H1 (cell line): ENCODE data around the gene APOBEC3C. TPM values are rescaled to one million over a fixed set of nuclear protein-coding genes. Genes with fewer than 3 reads are reported as not detected.
A peak's percentile ranks its signal among the peaks of the same experiment; 100 is the strongest.

Experiments
- CTCF ChIA-PET: fragments of 300-600 bp; sonication (Branson Sonifier 250); formaldehyde crosslinking; loops from one replicate; lab custom pipeline; 2021; ENCODE audit not compliant: partially characterized antibody; lab: Charles Lee
- POLR2A ChIA-PET: fragments of 300-600 bp; sonication (Branson Sonifier 250); formaldehyde crosslinking; loops from one replicate; lab custom pipeline; 2021; ENCODE audit warnings: inconsistent platforms; ENCODE audit not compliant: partially characterized antibody; lab: Charles Lee
- DNase-seq, 2 experiments: peaks; one replicate each; pipeline versions ENCODE4 v3.0.0 to v3.0.0-alpha.2; 2010 to 2022; ENCODE audit warnings: low spot score in 2 of 2, low read depth in 1 of 2, mixed read lengths in 1 of 2
- FAIRE-seq: peaks from 2 replicates; lab custom pipeline; 2011; peaks lifted over from hg19 to GRCh38; lab: Jason Lieb, UNC
- H2AFZ ChIP-seq: 2 replicates; pipeline ENCODE4 v1.8.1; 2012; ENCODE audit warnings: low read length, inconsistent platforms
- H2AK5ac ChIP-seq: 2 replicates; pipeline ENCODE4 v1.6.1; 2013; ENCODE audit warnings: low read depth, low read length
- H2BK120ac ChIP-seq: replicated peaks from 2 replicates; pipeline ENCODE3; 2013; ENCODE audit warnings: low read depth, low read length, inconsistent platforms
- H2BK12ac ChIP-seq: 2 replicates; pipeline ENCODE4 v1.6.1; 2013; ENCODE audit warnings: low read depth, low read length
- H2BK15ac ChIP-seq: 2 replicates; pipeline ENCODE4 v1.6.1; 2013; ENCODE audit warnings: low read length
- H2BK20ac ChIP-seq: 2 replicates; pipeline ENCODE4 v1.6.1; 2013; ENCODE audit warnings: low read length
- H2BK5ac ChIP-seq: 2 replicates; pipeline ENCODE4 v1.6.1; 2013; ENCODE audit warnings: low read depth, low read length
- H3K14ac ChIP-seq: 2 replicates; pipeline ENCODE4 v1.6.1; 2013; ENCODE audit warnings: inconsistent platforms; ENCODE audit not compliant: insufficient read length
- H3K18ac ChIP-seq: 2 replicates; pipeline ENCODE4 v1.6.1; 2013; ENCODE audit warnings: low read length; ENCODE audit errors: extremely low read depth
- H3K23ac ChIP-seq: 2 replicates; pipeline ENCODE4 v1.6.1; 2013; ENCODE audit warnings: inconsistent platforms; ENCODE audit not compliant: insufficient read length
- H3K23me2 ChIP-seq: 2 replicates; pipeline ENCODE4 v1.6.1; 2013; ENCODE audit warnings: low read depth, low read length
- H3K27ac ChIP-seq: 2 replicates; pipeline ENCODE4 v1.6.1; 2011; ENCODE audit warnings: low read depth, low read length, inconsistent platforms
- H3K27me3 ChIP-seq, 4 experiments: replicated peaks in 1 of 4; 1 replicate in 1 of 4; 2 replicates in 3 of 4; pipeline versions ENCODE4 v1.6.1 to v1.8.1; 2011 to 2013; ENCODE audit warnings: low read length in 3 of 4, mild to moderate bottlenecking in 3 of 4, inconsistent platforms in 2 of 4, mixed read lengths in 2 of 4, moderate library complexity in 1 of 4; ENCODE audit not compliant: control insufficient read depth in 3 of 4, insufficient read depth in 3 of 4; ENCODE audit errors: extremely low read depth in 1 of 4
- H3K36me3 ChIP-seq, 4 experiments: 2 replicates each; pipeline versions ENCODE4 v1.6.1 to v1.8.1; 2011 to 2013; ENCODE audit warnings: mild to moderate bottlenecking in 4 of 4, low read length in 3 of 4, moderate library complexity in 2 of 4, control low read depth in 1 of 4, inconsistent platforms in 1 of 4; ENCODE audit not compliant: insufficient read depth in 4 of 4, control insufficient read depth in 2 of 4
- H3K4ac ChIP-seq: replicated peaks from 2 replicates; pipeline ENCODE3; 2013; ENCODE audit warnings: low read length, low read depth, mixed read lengths, inconsistent platforms; ENCODE audit not compliant: insufficient read length
- H3K4me1 ChIP-seq, 4 experiments: replicated peaks in 1 of 4; 1 replicate in 1 of 4; 2 replicates in 3 of 4; pipeline versions ENCODE4 v1.6.1 to v1.8.1; 2011 to 2013; ENCODE audit warnings: low read length in 3 of 4, inconsistent platforms in 2 of 4, mixed read lengths in 1 of 4; ENCODE audit not compliant: insufficient read depth in 4 of 4, control insufficient read depth in 3 of 4
- H3K4me2 ChIP-seq, 2 experiments: 2 replicates each; pipeline versions ENCODE4 v1.6.1 to v1.8.1; 2011 to 2013; ENCODE audit warnings: low read depth in 2 of 2, low read length in 2 of 2, control low read depth in 1 of 2, inconsistent platforms in 1 of 2, mild to moderate bottlenecking in 1 of 2; ENCODE audit not compliant: insufficient read depth in 1 of 2
- H3K4me3 ChIP-seq, 4 experiments: fragments of 200-600, 300-600 bp in 1 of 4; sonication (generic), shearing (Covaris generic), sonication (Bioruptor Twin) in 1 of 4; 2 replicates each; pipeline versions ENCODE4 v1.5.1 to v1.8.1; 2011 to 2016; ENCODE audit warnings: low read length in 4 of 4, low read depth in 3 of 4, control low read depth in 2 of 4, inconsistent platforms in 2 of 4, mild to moderate bottlenecking in 2 of 4, mixed read lengths in 1 of 4, moderate library complexity in 1 of 4; ENCODE audit not compliant: insufficient read depth in 2 of 4; ENCODE audit errors: extremely low read depth in 1 of 4
- H3K56ac ChIP-seq: replicated peaks from 2 replicates; pipeline ENCODE3; 2013; ENCODE audit warnings: low read depth, mild to moderate bottlenecking, mixed read lengths, low read length, inconsistent platforms; ENCODE audit not compliant: insufficient read length
- H3K79me1 ChIP-seq: 2 replicates; pipeline ENCODE4 v1.6.1; 2013; ENCODE audit warnings: low read depth, low read length, control low read depth
- H3K79me2 ChIP-seq, 2 experiments: 2 replicates each; pipeline versions ENCODE4 v1.6.1 to v1.8.1; 2012 to 2013; ENCODE audit warnings: low read length in 2 of 2, mild to moderate bottlenecking in 2 of 2, inconsistent platforms in 1 of 2; ENCODE audit not compliant: insufficient read depth in 2 of 2, control insufficient read depth in 1 of 2
- H3K9ac ChIP-seq, 4 experiments: replicated peaks in 1 of 4; 1 replicate in 1 of 4; 2 replicates in 3 of 4; pipeline versions ENCODE4 v1.6.1 to v1.8.1; 2011 to 2013; ENCODE audit warnings: low read depth in 3 of 4, low read length in 3 of 4, control low read depth in 2 of 4, mild to moderate bottlenecking in 2 of 4, moderate library complexity in 2 of 4, inconsistent platforms in 1 of 4; ENCODE audit errors: extremely low read depth in 1 of 4
- H3K9me3 ChIP-seq, 2 experiments: 2 replicates each; pipeline versions ENCODE4 v1.6.1 to v1.8.1; 2012 to 2013; ENCODE audit warnings: mild to moderate bottlenecking in 2 of 2, moderate library complexity in 2 of 2, control low read depth in 1 of 2, inconsistent platforms in 1 of 2, low read depth in 1 of 2, low read length in 1 of 2, mixed read lengths in 1 of 2; ENCODE audit not compliant: insufficient read depth in 2 of 2
- H4K20me1 ChIP-seq, 2 experiments: replicated peaks in 1 of 2; 2 replicates each; pipeline versions ENCODE3 to v1.8.1; 2011 to 2013; ENCODE audit warnings: inconsistent platforms in 2 of 2, low read length in 2 of 2, mild to moderate bottlenecking in 1 of 2; ENCODE audit not compliant: insufficient read depth in 2 of 2, control insufficient read depth in 1 of 2
- H4K5ac ChIP-seq: 2 replicates; pipeline ENCODE4 v1.6.1; 2013; ENCODE audit warnings: low read length, low read depth, mixed read lengths, inconsistent platforms; ENCODE audit not compliant: insufficient read length
- H4K8ac ChIP-seq: 2 replicates; pipeline ENCODE4 v1.8.0; 2013; ENCODE audit warnings: mild to moderate bottlenecking, moderate library complexity, low read length, inconsistent platforms; ENCODE audit not compliant: insufficient read depth; ENCODE audit errors: extremely low read depth
- H4K91ac ChIP-seq: replicated peaks from 2 replicates; pipeline ENCODE3; 2013; ENCODE audit warnings: low read length, mixed read lengths, inconsistent platforms; ENCODE audit not compliant: insufficient read length
- BRCA1 ChIP-seq: IDR thresholded peaks from 2 replicates; pipeline ENCODE4 v1.6.1; 2012; ENCODE audit warnings: low read depth, low read length, improper control_type of control experiment
- CREB1 ChIP-seq: IDR thresholded peaks from 2 replicates; pipeline ENCODE4 v1.6.1; 2012; ENCODE audit warnings: inconsistent platforms
- GTF2F1 ChIP-seq: IDR thresholded peaks from 2 replicates; pipeline ENCODE4 v1.6.1; 2012; ENCODE audit warnings: low read depth, low read length, improper control_type of control experiment, borderline replicate concordance
- HDAC2 ChIP-seq, 2 experiments: fragments of 300-600 bp in 1 of 2; sonication (generic) in 1 of 2; IDR thresholded peaks; 2 replicates each; pipeline ENCODE4 v1.6.1; 2011 to 2012; ENCODE audit warnings: low read depth in 2 of 2, low read length in 2 of 2, mild to moderate bottlenecking in 2 of 2, moderate library complexity in 2 of 2, borderline replicate concordance in 1 of 2, inconsistent platforms in 1 of 2
- JUND ChIP-seq: IDR thresholded peaks from 2 replicates; pipeline ENCODE4 v1.6.1; 2011; ENCODE audit warnings: mild to moderate bottlenecking, improper control_type of control experiment, low read length
- KDM1A ChIP-seq: fragments of 200-600, 300-600 bp; sonication (generic); IDR thresholded peaks from 2 replicates; pipeline ENCODE4 v1.7.1; 2016; ENCODE audit warnings: mild to moderate bottlenecking, low read length, borderline replicate concordance
- KDM4A ChIP-seq: IDR thresholded peaks from one replicate; pipeline ENCODE4 v1.7.1; 2012; ENCODE audit warnings: low read depth, mild to moderate bottlenecking, moderate library complexity, low read length, inconsistent platforms; ENCODE audit not compliant: severe bottlenecking
- MAX ChIP-seq: IDR thresholded peaks from 2 replicates; pipeline ENCODE4 v1.6.1; 2012; ENCODE audit warnings: inconsistent platforms
- POLR2A ChIP-seq, 2 experiments: IDR thresholded peaks; 1 replicate in 1 of 2; 2 replicates in 1 of 2; pipeline ENCODE4 v1.6.1; 2011; ENCODE audit warnings: low read depth in 2 of 2, low read length in 2 of 2, mild to moderate bottlenecking in 2 of 2; ENCODE audit errors: control extremely low read depth in 1 of 2
- RBBP5 ChIP-seq: IDR thresholded peaks from 2 replicates; pipeline ENCODE4 v1.7.1; 2012; ENCODE audit warnings: low read depth, mild to moderate bottlenecking, inconsistent platforms, low read length, moderate library complexity, borderline replicate concordance
- RXRA ChIP-seq: IDR thresholded peaks from 2 replicates; pipeline ENCODE4 v1.6.1; 2011; ENCODE audit warnings: low read depth, mild to moderate bottlenecking, low read length, moderate library complexity; ENCODE audit not compliant: insufficient read depth
- SP2 ChIP-seq: IDR thresholded peaks from 2 replicates; pipeline ENCODE4 v1.6.1; 2012; ENCODE audit warnings: mild to moderate bottlenecking, low read length, inconsistent platforms
- WGBS, 2 experiments: shearing (Covaris generic) in 1 of 2; methylation state at CpG; one replicate each; pipeline versions ENCODE4 v1.1.6 to v1.1.7; 2013 to 2015; ENCODE audit warnings: low lambda C conversion rate in 2 of 2, mixed read lengths in 2 of 2, inconsistent platforms in 1 of 2, low coverage in 1 of 2, missing lambda C conversion rate in 1 of 2; ENCODE audit not compliant: insufficient replicate concordance in 2 of 2, insufficient coverage in 1 of 2, insufficient read length in 1 of 2; ENCODE audit errors: extremely low coverage in 1 of 2, missing lambda C conversion rate in 1 of 2; 5-methylcytosine and 5-hydroxymethylcytosine counted together
- polyA plus RNA-seq, 7 experiments: library from polyadenylated mRNA; depleted of rRNA in 3 of 7; stranded (reverse) in 5 of 7; unstranded in 2 of 7; fragments of >200 nt in 5 of 7; fragments of 200-250 nt in 2 of 7; gene quantifications; 1 replicate in 5 of 7; 2 replicates in 1 of 7; 4 replicates in 1 of 7; pipeline versions ENCODE4 v1.2.1 to v1.2.3, GENCODE V29; 2011 to 2013; ENCODE audit warnings: missing spikeins in 2 of 7, mixed read lengths in 2 of 7
- total RNA-seq: library from RNA; stranded (reverse); fragmentation: NEBNext Ultra II Directional; extraction: Animal tissue kit (Norgen Biotek cat#: 25700); gene quantifications from 2 replicates; pipeline ENCODE4 v1.2.1, GENCODE V29; 2021

The APOBEC3C gene
- total and polyA plus RNA-seq, 2 of the 8 experiments (the other 6 are each of a cell fraction or from before 2014, with no cell fraction given), result 20.3 to 23.3 TPM

- Histone ChIP-seq H4K20me1 (no peaks in the 10 kb centered on the region), H3K23ac (no peak overlapping the region), H3K56ac (no peak overlapping the region), H3K14ac (no peak overlapping the region), H3K4me2 (no peak overlapping the region), H4K8ac (no peak overlapping the region), H2BK15ac (no peak overlapping the region), H4K91ac (no peak overlapping the region), H2AK5ac (peak overlapping the region; percentile 7; the same call in 1 of the 2 replicates), H2BK5ac (no peak overlapping the region), H3K4me3 (no peak overlapping the region), H2BK20ac (no peak overlapping the region), H3K27ac (no peak overlapping the region), H3K27me3 (no peaks in the 10 kb centered on the region), H2BK120ac (no peak overlapping the region), H3K18ac (no peak overlapping the region), H3K36me3 (no peaks in the 10 kb centered on the region), H2BK12ac (peak overlapping the region; percentile 81; the same call in 1 of the 2 replicates), H3K79me2 (no peaks in the 10 kb centered on the region), H3K9ac (no peak overlapping the region), H4K5ac (no peak overlapping the region), H3K9me3 (no peaks in the 10 kb centered on the region), H3K4me1 (peaks cover 2 to 22% (median 11%) of the 10 kb centered on the region in 4 experiments), H3K79me1 (no peaks in the 10 kb centered on the region), H2AFZ (no peak overlapping the region), H3K23me2 (peaks cover 2% of the 10 kb centered on the region; the same call in 1 of the 2 replicates), H3K4ac (no peak overlapping the region)
- ChIA-PET POLR2A (interaction anchor here (1.6 kb wide), 1 partner anchor 307 kb away, joined by 3 read pairs; the partner anchor contains the start of gene RPL3), CTCF (interaction anchor here (0.6 to 1.5 kb wide), 6 partner anchors 26 to 286 kb away, joined by 3 to 4 read pairs (median 3); no protein-coding TSS in a partner anchor)
- no peak for DNase-seq
- no peak for FAIRE-seq
- 89% methylated on average over 29 of the region's 29 CpGs; no CpG with 5 or more reads in 1 of the 2 experiments for WGBS, 2 experiments
- no peak for TF ChIP-seq RXRA
- TF ChIP-seq MAX, result no peak
- TF ChIP-seq HDAC2 (IDR thresholded peaks at IDR 0.05; ENCODE audit: borderline replicate concordance in 1 of 2, low read depth in 2 of 2, low read length in 2 of 2), result no peak
- no peak for TF ChIP-seq RBBP5
- TF ChIP-seq GTF2F1, result no peak
- no peak for TF ChIP-seq SP2
- TF ChIP-seq JUND, result no peak
- no peak for TF ChIP-seq KDM1A
- TF ChIP-seq KDM4A, result no peak
- no peak for TF ChIP-seq POLR2A (IDR thresholded peaks at IDR 0.05; ENCODE audit: control extremely low read depth in 1 of 2, low read depth in 2 of 2, low read length in 2 of 2)
- TF ChIP-seq BRCA1, result no peak
- no peak for TF ChIP-seq CREB1
Observed at GRCh38 chr22:39012533-39013511, 1.2 kb upstream of the APOBEC3C start.
